Aorta (tissue), 5 donors: ENCODE data around the gene FGFR4. TPM values are rescaled to one million over a fixed set of nuclear protein-coding genes. Genes with fewer than 3 reads are reported as not detected.

Source experiments
- ATAC-seq: fragments of 200-7000 bp; cut with Tn5 transposase; one replicate; pipeline ENCODE4 v1.9.1; 2022; ENCODE audit warnings: moderate library complexity; ENCODE audit not compliant: low FRiP score
- DNase-seq, 2 donors: peaks; one replicate each; pipeline ENCODE4 v3.0.0-alpha.2; 2020
- H3K27ac ChIP-seq, 2 donors: one replicate each; pipeline ENCODE4 v1.5.1; 2013; ENCODE audit warnings: low read length in 2 of 2, mild to moderate bottlenecking in 2 of 2, moderate library complexity in 2 of 2, control low read depth in 1 of 2, inconsistent platforms in 1 of 2, low read depth in 1 of 2
- H3K27me3 ChIP-seq, 2 donors: one replicate each; pipeline ENCODE4 v1.6.1; 2013; ENCODE audit warnings: control low read depth in 1 of 2, low read length in 1 of 2, mild to moderate bottlenecking in 1 of 2, moderate library complexity in 1 of 2; ENCODE audit not compliant: insufficient read depth in 2 of 2, control insufficient read depth in 1 of 2
- H3K36me3 ChIP-seq, 2 donors: one replicate each; pipeline ENCODE4 v1.6.1; 2013; ENCODE audit warnings: control low read depth in 1 of 2, low read length in 1 of 2, mild to moderate bottlenecking in 1 of 2; ENCODE audit not compliant: insufficient read depth in 2 of 2, control insufficient read depth in 1 of 2
- H3K4me1 ChIP-seq, 2 donors: one replicate each; pipeline ENCODE4 v1.6.1; 2013; ENCODE audit warnings: low read length in 2 of 2, control low read depth in 1 of 2, mild to moderate bottlenecking in 1 of 2, moderate library complexity in 1 of 2; ENCODE audit not compliant: insufficient read depth in 2 of 2, control insufficient read depth in 1 of 2
- H3K4me3 ChIP-seq, 2 donors: one replicate each; pipeline ENCODE4 v1.5.1; 2013; ENCODE audit warnings: low read length in 2 of 2, control low read depth in 1 of 2, mild to moderate bottlenecking in 1 of 2
- H3K9me3 ChIP-seq: one replicate; pipeline ENCODE4 v1.6.1; 2013; ENCODE audit warnings: mild to moderate bottlenecking, low read length; ENCODE audit not compliant: control insufficient read depth
- WGBS, 2 donors: extraction: QIAGEN DNeasy Blood & Tissue Kit; methylation state at CpG; one replicate each; pipeline ENCODE4 v1.1.7; 2013; 5-methylcytosine and 5-hydroxymethylcytosine counted together
- intact Hi-C, 2 donors: fragments of 100-400 bp; cut with DNase I; formaldehyde crosslinking; loops; one replicate each; pipeline versions ENCODE4 v1.14.2 to v1.15.0; 2022
- polyA plus RNA-seq, 2 donors: library from polyadenylated mRNA; stranded (reverse); fragments of 200-250 nt; gene quantifications; one replicate each; pipeline ENCODE4 v1.2.3, GENCODE V29; 2013
- total RNA-seq, 2 donors: library from RNA; stranded (reverse); fragmentation: NEBNext Ultra II Directional; extraction: Animal tissue kit (Norgen Biotek cat#: 25700); gene quantifications; one replicate each; pipeline ENCODE4 v1.2.1, GENCODE V29; 2021
- donor health status: healthy with polysubstance abuse.
- donor health status: Bipolar disorder and iron deficiency.
- donor health status: DM: no; HTN: no; CAD: no.
- donor health status: DM: no; HTN: no; CAD: no.
- donor health status: DM: yes; HTN: yes; CAD: no.

The FGFR4 gene
- total and polyA plus RNA-seq, 4 donors, result 0.18 to 0.57 (median 0.36) TPM

GRCh38 chr5:177131352-177132135 lies 44.8 kb downstream of the FGFR4 start:
- Histone ChIP-seq H3K36me3 (peaks cover 0 to 4% of the 10 kb centered on the region in 2 donors), H3K4me3 (no peak overlapping the region), H3K27ac (no peak overlapping the region), H3K9me3 (no peaks in the 10 kb centered on the region), H3K27me3 (no peaks in the 10 kb centered on the region), H3K4me1 (peaks cover 0 to 7% of the 10 kb centered on the region in 2 donors)
- 82 to 86% methylated on average over 31 of the region's 31 CpGs for WGBS, 2 donors
- intact Hi-C loops, result no loop called here
- DNase-seq (peak; percentile 54 to 63), ATAC-seq (no peak)

- Histone ChIP-seq H3K27me3 (no peaks in the 10 kb centered on the region), H3K4me3 (peak overlapping the region; percentile 89 to 97), H3K4me1 (peaks cover 0 to 7% of the 10 kb centered on the region in 2 donors), H3K9me3 (no peaks in the 10 kb centered on the region), H3K27ac (peak overlapping the region; percentile 20 to 42), H3K36me3 (peaks cover 0 to 4% of the 10 kb centered on the region in 2 donors)
- 5 to 8% methylated on average over 56 to 100 of the region's 100 CpGs for WGBS, 2 donors
- intact Hi-C loops, result no loop called here
- ATAC-seq, result peak; percentile 66
- peak; percentile 58 to 78 for DNase-seq
Observed at GRCh38 chr5:177132136-177133095, 45.7 kb downstream of the FGFR4 start.

DNA sequence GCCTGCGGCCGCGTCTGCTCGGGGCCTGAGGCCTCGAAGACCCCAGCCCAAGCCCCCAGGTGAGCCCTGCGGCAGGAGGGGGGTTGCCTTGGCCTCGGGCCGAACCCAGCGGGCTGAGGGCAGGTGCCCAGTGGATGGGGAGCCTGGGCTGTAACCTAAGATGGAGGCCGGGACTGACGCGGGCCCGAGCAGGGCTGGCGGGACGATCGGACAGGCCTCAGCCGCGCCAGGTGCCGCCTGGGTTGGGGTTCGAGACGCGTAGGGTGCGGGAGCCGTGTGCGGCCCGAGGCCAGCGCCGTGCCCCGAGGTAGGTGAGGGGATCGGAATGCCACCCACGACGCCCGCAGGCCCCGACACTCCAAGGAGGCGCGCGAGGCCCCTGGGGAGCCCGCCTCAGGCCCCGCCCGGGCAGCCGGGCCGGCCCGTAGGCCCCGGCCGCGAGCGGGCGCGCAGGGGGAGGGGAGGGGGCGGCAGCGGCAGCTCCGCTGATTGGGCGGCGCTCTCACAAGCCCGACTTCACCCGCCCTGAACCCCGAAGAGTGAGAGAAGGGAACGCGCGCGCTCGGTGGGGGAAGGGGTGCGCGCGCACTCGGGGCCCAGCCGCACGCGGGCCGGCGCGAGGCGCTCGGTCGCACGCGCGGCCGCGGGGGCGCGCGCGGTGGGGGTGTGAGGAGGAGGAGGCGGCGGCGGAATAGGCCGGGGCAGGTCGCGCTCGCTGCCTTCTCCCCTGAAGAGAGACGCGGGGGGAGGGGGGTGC lies 46.6 kb downstream of the FGFR4 start, which contains the start of gene NSD1:
Gene NSD1, plus strand, starts transcription at position 678 of the 757 bp plus-strand sequence. CDS start 1,331 bp downstream, outside the sequence.
- Histone ChIP-seq H3K4me3 (peak within 1 kb of the TSS; percentile 89 to 97), H3K27me3 (no peaks in the 10 kb centered on the region), H3K9me3 (no peaks in the 10 kb centered on the region), H3K27ac (peak within 1 kb of the TSS; percentile 29 to 77), H3K4me1 (peaks cover 0 to 7% of the 10 kb centered on the region in 2 donors), H3K36me3 (peaks cover 0 to 4% of the 10 kb centered on the region in 2 donors)
- peak; percentile 91 for ATAC-seq
- 1 to 2% methylated on average over 49 to 93 of the region's 93 CpGs for WGBS, 2 donors
- intact Hi-C loops, result no loop called here
- peak; percentile 93 to 96 for DNase-seq

DNA sequence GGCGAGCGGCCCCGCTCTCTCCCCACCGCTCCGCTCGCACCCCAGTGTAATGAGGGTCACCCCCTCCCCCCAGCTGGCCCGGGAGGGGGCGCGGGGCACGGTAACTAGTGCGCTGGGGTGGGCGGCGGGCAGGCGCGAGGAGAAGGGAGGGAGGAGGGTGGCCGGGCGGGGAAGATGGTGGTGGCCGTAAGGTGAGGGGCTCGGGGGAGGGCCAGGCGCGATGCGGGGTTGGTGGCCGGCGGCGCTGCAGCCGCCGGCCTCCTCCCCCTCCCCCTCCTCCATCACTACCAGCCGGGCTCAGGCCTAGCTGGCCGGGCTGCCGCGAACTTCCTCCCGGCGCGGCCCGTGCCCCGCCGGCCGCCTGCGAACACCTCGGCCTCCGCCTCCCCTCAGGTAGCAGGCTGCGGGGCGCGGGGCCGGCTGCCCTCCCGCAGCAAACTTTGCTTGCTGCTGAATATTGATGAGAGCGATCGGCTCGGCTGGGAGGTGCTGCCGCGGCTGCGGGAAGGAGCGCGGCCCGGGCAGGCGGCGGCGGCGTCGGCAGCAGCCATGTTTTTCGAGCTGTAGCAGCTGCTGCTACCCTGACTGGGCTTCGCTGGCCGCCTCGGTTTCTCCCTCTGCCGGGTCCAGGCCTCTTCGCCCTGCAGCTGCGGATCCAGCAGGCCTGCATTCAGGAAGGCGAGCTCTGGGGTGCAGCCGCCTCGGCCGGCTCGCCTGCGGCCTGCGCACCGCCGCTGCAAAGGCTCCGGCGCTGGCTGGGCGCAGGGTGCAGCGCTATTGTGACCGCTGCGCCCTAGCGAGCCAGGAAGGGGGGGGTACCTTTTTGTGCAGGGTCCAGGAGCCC lies 47.4 kb downstream of the FGFR4 start:
- Histone ChIP-seq H3K27me3 (no peaks in the 10 kb centered on the region), H3K27ac (peak overlapping the region; percentile 29 to 77), H3K36me3 (peaks cover 0 to 4% of the 10 kb centered on the region in 2 donors), H3K9me3 (no peaks in the 10 kb centered on the region), H3K4me3 (peak overlapping the region; percentile 89 to 97), H3K4me1 (peaks cover 0 to 7% of the 10 kb centered on the region in 2 donors)
- intact Hi-C loops, result no loop called here
- WGBS, 2 donors, result 1% methylated on average over 49 to 83 of the region's 83 CpGs
- ATAC-seq (peak; percentile 65), DNase-seq (peak; percentile 71 to 85)

GRCh38 chr5:177134697-177135225 lies 48.0 kb downstream of the FGFR4 start:
- peaks cover 0 to 7% of the 10 kb centered on the region in 2 donors for H3K4me1 ChIP-seq
- no peak for ATAC-seq
- 12% methylated on average over 13 of the region's 13 CpGs for WGBS, 2 donors
- H3K36me3 ChIP-seq, result peaks cover 0 to 4% of the 10 kb centered on the region in 2 donors
- no peaks in the 10 kb centered on the region for H3K27me3 ChIP-seq
- intact Hi-C loops, result no loop called here
- DNase-seq, result no peak
- peak overlapping the region in 1 of 2 donors; percentile 77 for H3K27ac ChIP-seq
- H3K4me3 ChIP-seq, result peak overlapping the region; percentile 89 to 97
- no peaks in the 10 kb centered on the region for H3K9me3 ChIP-seq

DNA sequence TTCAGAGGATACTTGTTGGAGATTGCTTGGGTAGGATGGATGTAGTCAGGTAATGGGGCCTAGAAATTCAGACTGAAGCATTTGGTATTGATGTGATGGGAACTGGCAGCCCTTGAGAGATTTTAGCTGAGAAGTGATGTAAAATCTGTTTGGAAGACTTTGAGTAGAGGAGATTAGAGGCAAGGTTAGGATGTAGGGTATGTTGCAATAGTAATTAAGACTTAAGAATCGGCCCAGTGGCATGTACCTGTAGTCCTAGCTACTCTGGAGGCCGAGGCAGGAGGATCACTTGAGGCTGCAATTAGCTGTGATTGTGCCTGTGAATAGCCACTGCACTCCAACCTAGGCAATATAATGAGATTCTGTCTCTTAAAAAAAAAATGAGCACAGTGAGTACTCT lies 53.6 kb downstream of the FGFR4 start:
- Histone ChIP-seq H3K4me1 (peaks cover 0 to under 1% of the 10 kb centered on the region in 2 donors), H3K4me3 (no peak overlapping the region), H3K27ac (no peak overlapping the region), H3K36me3 (peaks cover 0 to 2% of the 10 kb centered on the region in 2 donors), H3K9me3 (no peaks in the 10 kb centered on the region), H3K27me3 (no peaks in the 10 kb centered on the region)
- peak in 1 of 2 donors; percentile 2 for DNase-seq
- intact Hi-C loops, result no loop called here
- WGBS, 2 donors, result 90 to 92% methylated on average over 2 of the region's 2 CpGs
- no peak for ATAC-seq

DNA sequence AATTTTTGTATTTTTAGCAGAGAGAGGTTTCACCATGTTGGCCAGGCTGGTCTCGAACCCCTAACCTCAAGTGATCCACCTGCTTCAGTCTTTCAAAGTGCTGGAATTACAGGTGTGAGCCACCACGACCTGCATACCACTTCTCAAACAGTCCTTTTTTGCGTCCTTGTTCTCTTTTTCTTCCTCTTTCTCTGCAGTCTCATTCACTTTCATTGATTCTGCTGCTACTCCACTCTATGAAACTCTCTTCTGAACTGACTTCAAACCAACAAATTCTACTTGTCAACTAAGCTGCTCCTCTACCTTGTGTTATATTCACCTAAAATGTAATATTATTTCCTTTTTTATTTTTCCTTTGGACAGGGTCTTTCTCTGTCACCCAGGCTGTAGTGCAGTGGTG lies 54.8 kb downstream of the FGFR4 start:
- Histone ChIP-seq H3K36me3 (no peaks in the 10 kb centered on the region), H3K27ac (no peak overlapping the region), H3K4me1 (no peaks in the 10 kb centered on the region), H3K27me3 (no peaks in the 10 kb centered on the region), H3K9me3 (no peaks in the 10 kb centered on the region), H3K4me3 (no peak overlapping the region)
- intact Hi-C loops, result no loop called here
- DNase-seq (peak in 1 of 2 donors; percentile 16), ATAC-seq (no peak)
- 83 to 86% methylated on average over 3 of the region's 3 CpGs for WGBS, 2 donors
